ENCODE measurements around the gene HBQ1.
A peak's percentile ranks its signal among the peaks of the same experiment; 100 is the strongest.
"Not testable (repeated sequence)": the region's sequence is repeated elsewhere in the genome, so short reads cannot be mapped to it uniquely, and the experiment has no call there.

HBQ1 gene

GRCh38 chr16:211631-212180, 31.4 kb downstream of the HBQ1 start:
- DNase-seq (ENCODE audit: low read depth), result not testable (repeated sequence)

- DNase-seq (ENCODE audit: low read depth), result no peak
These were observed 32.7 kb downstream of the HBQ1 start for GRCh38 chr16:212999-213398.

GRCh38 chr16:220021-220420, 39.8 kb downstream of the HBQ1 start:
- DNase-seq (ENCODE audit: low read depth), result no peak

GRCh38 chr16:228151-228851, 48.0 kb downstream of the HBQ1 start:
- no peak for DNase-seq (ENCODE audit: low read depth)

GRCh38 chr16:228852-229730, 48.8 kb downstream of the HBQ1 start, which contains the start of gene LUC7L:
TSS of gene LUC7L (minus strand) at chr16:229449. CDS start at chr16:229339, 110 bp downstream.
- DNase-seq (ENCODE audit: low read depth), result peak; percentile 78

GRCh38 chr16:229731-230281, 49.5 kb downstream of the HBQ1 start:
- DNase-seq (ENCODE audit: low read depth), result no peak

- not testable (repeated sequence) for DNase-seq (ENCODE audit: low read depth)
These were observed 50.1 kb downstream of the HBQ1 start for GRCh38 chr16:230351-230750.
